ENCODE results near the gene NCKAP5. TPM values are rescaled to one million over a fixed set of nuclear protein-coding genes. Genes with fewer than 3 reads are reported as not detected.

Gene NCKAP5
- total RNA-seq, 1 experiment from 2014 or later, result not detected

DNA sequence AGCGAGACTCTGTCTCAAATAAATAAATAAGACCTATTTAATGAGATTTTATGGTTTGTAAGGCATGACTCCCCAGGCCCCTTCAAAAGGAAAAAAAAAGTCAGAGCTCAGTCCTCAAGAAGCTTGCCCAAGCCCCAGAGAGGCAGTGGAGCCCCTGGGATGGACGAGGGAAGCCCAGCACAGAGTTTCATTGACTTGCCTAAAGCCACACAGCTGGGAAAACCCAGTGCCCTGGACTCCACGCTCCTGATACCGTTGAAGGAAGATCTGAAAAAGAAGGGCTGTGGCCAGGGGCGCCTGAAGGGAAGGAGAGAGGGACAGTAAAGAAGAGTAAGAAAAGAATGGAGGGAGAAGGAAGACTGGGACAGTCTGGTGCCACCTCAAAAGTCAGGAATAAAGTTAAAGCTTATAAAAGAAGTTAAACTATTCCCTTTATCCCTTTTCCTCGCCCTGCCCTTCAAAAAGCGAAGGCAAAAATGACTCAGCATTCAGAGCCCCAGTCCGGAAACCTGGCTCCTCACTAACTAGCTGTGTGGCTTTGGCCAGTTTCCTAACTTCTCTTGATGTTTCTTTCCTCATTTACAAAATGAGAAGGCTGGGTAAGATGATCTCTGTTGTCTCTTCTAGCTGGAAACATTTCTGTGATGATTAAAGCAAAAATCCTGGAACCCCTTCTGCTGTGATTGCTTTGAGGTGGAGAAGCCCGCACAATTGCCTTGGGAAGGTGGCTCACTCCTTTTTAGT, 945.0 kb downstream of the NCKAP5 start:
- no peak overlapping the region for H3K27ac ChIP-seq
- no peak for DNase-seq
- H3K36me3 ChIP-seq, result no peaks in the 10 kb centered on the region
- H3K27me3 ChIP-seq, result no peaks in the 10 kb centered on the region; the same call in 1 of the 2 replicates
- H3K9me3 ChIP-seq (replicated peaks), result no peaks in the 10 kb centered on the region
- H3K4me3 ChIP-seq, result no peak overlapping the region
- no peaks in the 10 kb centered on the region for H3K4me1 ChIP-seq

Measured in SJCRH30 (cell line).